ENCODE measurements around the gene STIM2.
"Not testable (repeated sequence)": the region's sequence is repeated elsewhere in the genome, so short reads cannot be mapped to it uniquely, and the experiment has no call there.

STIM2 gene

GRCh38 chr4:26964512-26964911 is 103.9 kb downstream of the STIM2 start:
- DNase-seq: no peak

GRCh38 chr4:26964994-26965393 is 104.4 kb downstream of the STIM2 start:
- no peak for DNase-seq

- not testable (repeated sequence) for DNase-seq
Measured at GRCh38 chr4:26975464-26976181, 115.0 kb downstream of the STIM2 start.

GRCh38 chr4:26978387-26979053 is 117.9 kb downstream of the STIM2 start:
- DNase-seq: no peak

GRCh38 chr4:26984896-26985295 is 124.3 kb downstream of the STIM2 start:
- DNase-seq: no peak

GRCh38 chr4:26985873-26986272 is 125.2 kb downstream of the STIM2 start:
- no peak for DNase-seq

- no peak for DNase-seq
Measured at GRCh38 chr4:26987191-26987590, 126.5 kb downstream of the STIM2 start.

- no peak for DNase-seq
Measured at GRCh38 chr4:26991057-26991456, 130.4 kb downstream of the STIM2 start.

- no peak for DNase-seq
Measured at GRCh38 chr4:26992657-26993361, 132.2 kb downstream of the STIM2 start.

GRCh38 chr4:26993539-26993938 is 132.9 kb downstream of the STIM2 start:
- DNase-seq: no peak

- DNase-seq: no peak
Measured at GRCh38 chr4:26993967-26994366, 133.3 kb downstream of the STIM2 start.

GRCh38 chr4:26995316-26995715 is 134.7 kb downstream of the STIM2 start:
- DNase-seq: no peak

GRCh38 chr4:26996745-26997144 is 136.1 kb downstream of the STIM2 start:
- no peak for DNase-seq

- DNase-seq: no peak
Measured at GRCh38 chr4:26999689-27000088, 139.0 kb downstream of the STIM2 start.

GRCh38 chr4:27000122-27000521 is 139.5 kb downstream of the STIM2 start:
- DNase-seq: no peak

GRCh38 chr4:27000820-27001219 is 140.2 kb downstream of the STIM2 start:
- DNase-seq: no peak

GRCh38 chr4:27001398-27002164 is 140.9 kb downstream of the STIM2 start:
- no peak for DNase-seq

- no peak for DNase-seq
Measured at GRCh38 chr4:27003642-27004113, 143.0 kb downstream of the STIM2 start.

GRCh38 chr4:27005501-27005900 is 144.9 kb downstream of the STIM2 start:
- DNase-seq: no peak

GRCh38 chr4:27005905-27006590 is 145.4 kb downstream of the STIM2 start:
- no peak for DNase-seq

- DNase-seq: no peak
Measured at GRCh38 chr4:27006646-27007045, 146.0 kb downstream of the STIM2 start.

- no peak for DNase-seq
Measured at GRCh38 chr4:27007507-27007906, 146.9 kb downstream of the STIM2 start.
